ENCODE measurements around the gene UPF3A. TPM values are rescaled to one million over a fixed set of nuclear protein-coding genes. Genes with fewer than 3 reads are reported as not detected.
"Not testable (repeated sequence)": the region's sequence is repeated elsewhere in the genome, so short reads cannot be mapped to it uniquely, and the experiment has no call there.

UPF3A gene
- polyA plus RNA-seq, 1 donor: 94.1 TPM

DNA sequence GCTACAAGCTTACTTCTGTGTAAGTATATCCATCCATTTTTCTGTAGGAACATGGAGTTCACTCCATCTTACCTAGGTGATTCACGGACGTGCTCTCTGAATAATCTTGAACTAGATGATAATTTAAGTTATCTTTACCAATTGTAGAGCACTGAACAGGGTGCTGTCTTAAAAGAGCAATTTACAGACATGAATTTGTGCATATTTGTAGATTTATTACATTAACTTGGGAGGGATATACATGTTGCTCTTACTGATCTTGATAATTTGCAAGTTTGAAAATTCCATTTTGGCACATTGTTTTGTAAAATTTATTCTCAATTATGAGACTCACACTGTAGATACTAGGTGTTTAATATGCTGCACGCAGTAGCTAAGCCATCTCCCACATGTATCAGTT lies 37.4 kb upstream of the UPF3A start:
- no peaks in the 10 kb centered on the region for H3K27me3 ChIP-seq (ENCODE audit: control insufficient read depth, insufficient read depth, low read length)
- no CpG with 5 or more reads among the region's 3 CpGs for WGBS (ENCODE audit: insufficient coverage, low lambda C conversion rate)
- no peak for DNase-seq
- no peaks in the 10 kb centered on the region for H3K4me1 ChIP-seq (ENCODE audit: control insufficient read depth, insufficient read depth, low read length)
- no peak overlapping the region for H3K4me3 ChIP-seq (ENCODE audit: low read length)
- H3K27ac ChIP-seq (ENCODE audit: low read length): no peak overlapping the region
- no peaks in the 10 kb centered on the region for H3K9me3 ChIP-seq (ENCODE audit: control insufficient read depth, low read depth, low read length)
- H3K36me3 ChIP-seq (ENCODE audit: control insufficient read depth, insufficient read depth, low read length): peaks cover 84% of the 10 kb centered on the region

DNA sequence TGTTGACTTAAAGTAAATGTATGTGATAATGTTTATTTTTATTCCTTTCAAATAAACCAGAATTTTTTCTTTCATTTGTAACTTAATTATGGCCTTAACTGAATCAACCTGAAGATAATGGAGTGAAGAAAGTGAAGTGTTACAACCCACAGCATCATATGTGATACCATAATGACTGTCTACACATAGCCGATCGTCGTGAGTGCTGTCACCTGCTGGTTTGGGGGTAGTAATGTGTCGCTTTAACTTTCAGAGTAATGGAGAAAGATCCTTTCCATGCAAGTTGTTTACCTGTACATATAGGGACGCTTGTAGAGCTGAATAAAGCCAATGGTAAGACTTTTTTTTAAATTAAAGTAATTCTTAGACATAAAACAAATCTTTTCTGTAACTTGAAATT lies 36.8 kb upstream of the UPF3A start:
- Histone ChIP-seq H3K4me1 (ENCODE audit: control insufficient read depth, insufficient read depth, low read length) (no peaks in the 10 kb centered on the region), H3K36me3 (ENCODE audit: control insufficient read depth, insufficient read depth, low read length) (peaks cover 81% of the 10 kb centered on the region), H3K4me3 (ENCODE audit: low read length) (no peak overlapping the region), H3K9me3 (ENCODE audit: control insufficient read depth, low read depth, low read length) (no peaks in the 10 kb centered on the region), H3K27me3 (ENCODE audit: control insufficient read depth, insufficient read depth, low read length) (no peaks in the 10 kb centered on the region), H3K27ac (ENCODE audit: low read length) (no peak overlapping the region)
- no peak for DNase-seq
- WGBS (ENCODE audit: insufficient coverage, low lambda C conversion rate): no CpG with 5 or more reads among the region's 5 CpGs

GRCh38 chr13:114248011-114248410 lies 33.4 kb upstream of the UPF3A start:
- no peak overlapping the region for H3K4me3 ChIP-seq (ENCODE audit: low read length)
- H3K36me3 ChIP-seq (ENCODE audit: control insufficient read depth, insufficient read depth, low read length): peaks cover 83% of the 10 kb centered on the region
- H3K4me1 ChIP-seq (ENCODE audit: control insufficient read depth, insufficient read depth, low read length): no peaks in the 10 kb centered on the region
- H3K27me3 ChIP-seq (ENCODE audit: control insufficient read depth, insufficient read depth, low read length): no peaks in the 10 kb centered on the region
- no peak overlapping the region for H3K27ac ChIP-seq (ENCODE audit: low read length)
- WGBS (ENCODE audit: insufficient coverage, low lambda C conversion rate): 80% methylated on average over 1 of the region's 3 CpGs
- no peaks in the 10 kb centered on the region for H3K9me3 ChIP-seq (ENCODE audit: control insufficient read depth, low read depth, low read length)
- no peak for DNase-seq

DNA sequence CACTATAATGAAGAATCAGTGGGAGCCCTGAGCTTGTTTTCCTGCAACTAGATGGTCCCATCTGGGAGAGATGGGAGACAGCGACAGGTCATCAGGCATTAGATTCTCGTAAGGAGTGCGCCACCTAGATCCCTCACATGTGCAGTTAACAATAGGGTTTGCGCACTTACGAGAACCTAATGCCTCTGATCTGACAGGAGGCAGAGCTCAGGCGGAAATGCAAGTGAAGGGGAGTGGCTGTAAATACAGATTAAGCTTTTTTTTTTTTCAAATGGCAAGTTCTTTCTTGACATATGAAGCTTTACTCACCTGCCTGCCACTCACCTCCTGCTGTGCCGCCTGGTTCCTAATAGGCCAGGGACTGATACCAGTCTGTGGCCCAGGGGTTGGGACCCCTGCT lies 32.3 kb upstream of the UPF3A start:
- 100% methylated on average over 1 of the region's 7 CpGs for WGBS (ENCODE audit: insufficient coverage, low lambda C conversion rate)

DNA sequence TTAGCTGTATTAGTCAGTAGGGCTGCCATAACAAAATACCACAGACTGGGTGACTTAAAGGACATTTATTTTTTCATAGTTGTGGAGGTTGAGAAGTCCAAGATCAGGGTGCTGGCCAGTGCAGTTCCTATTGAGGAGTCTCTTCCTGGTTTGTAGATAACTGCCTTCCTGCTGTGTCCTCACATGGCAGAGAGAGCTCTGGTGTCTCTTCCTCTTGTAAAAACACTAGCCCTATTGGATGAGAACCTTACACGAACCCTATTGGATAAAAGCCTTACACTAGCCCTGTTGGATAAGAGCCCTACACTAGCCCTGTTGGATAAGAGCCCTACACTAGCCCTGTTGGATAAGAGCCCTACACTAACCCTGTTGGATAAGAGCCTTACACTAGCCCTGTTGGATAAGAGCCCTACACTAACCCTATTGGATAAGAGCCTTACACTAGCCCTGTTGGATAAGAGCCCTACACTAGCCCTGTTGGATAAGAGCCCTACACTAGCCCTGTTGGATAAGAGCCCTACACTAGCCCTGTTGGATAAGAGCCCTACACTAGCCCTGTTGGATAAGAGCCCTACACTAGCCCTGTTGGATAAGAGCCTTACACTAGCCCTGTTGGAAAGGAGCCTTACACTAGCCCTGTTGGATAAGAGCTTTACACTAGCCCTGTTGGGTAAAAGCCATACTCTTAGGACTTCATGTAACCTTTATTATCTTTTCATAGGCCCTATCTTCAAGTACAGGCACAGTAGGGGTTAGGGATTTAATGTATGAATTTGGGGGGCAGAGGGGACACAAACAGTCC lies 29.6 kb upstream of the UPF3A start:
- H3K4me3 ChIP-seq (ENCODE audit: low read length); H3K9me3 ChIP-seq (ENCODE audit: control insufficient read depth, low read depth, low read length); H3K4me1 ChIP-seq (ENCODE audit: control insufficient read depth, insufficient read depth, low read length); H3K27ac ChIP-seq (ENCODE audit: low read length); H3K27me3 ChIP-seq (ENCODE audit: control insufficient read depth, insufficient read depth, low read length); DNase-seq: not testable (repeated sequence)
- peaks cover 70% of the 10 kb centered on the region for H3K36me3 ChIP-seq (ENCODE audit: control insufficient read depth, insufficient read depth, low read length)
- no CpG with 5 or more reads among the region's 1 CpG for WGBS (ENCODE audit: insufficient coverage, low lambda C conversion rate)

More for the DNA sequence above, 32.3 kb upstream of the UPF3A start:
- Histone ChIP-seq H3K4me3 (ENCODE audit: low read length) (no peak overlapping the region), H3K4me1 (ENCODE audit: control insufficient read depth, insufficient read depth, low read length) (no peaks in the 10 kb centered on the region), H3K27me3 (ENCODE audit: control insufficient read depth, insufficient read depth, low read length) (no peaks in the 10 kb centered on the region), H3K27ac (ENCODE audit: low read length) (no peak overlapping the region), H3K9me3 (ENCODE audit: control insufficient read depth, low read depth, low read length) (no peaks in the 10 kb centered on the region), H3K36me3 (ENCODE audit: control insufficient read depth, insufficient read depth, low read length) (peaks cover 76% of the 10 kb centered on the region)
- DNase-seq: no peak

DNA sequence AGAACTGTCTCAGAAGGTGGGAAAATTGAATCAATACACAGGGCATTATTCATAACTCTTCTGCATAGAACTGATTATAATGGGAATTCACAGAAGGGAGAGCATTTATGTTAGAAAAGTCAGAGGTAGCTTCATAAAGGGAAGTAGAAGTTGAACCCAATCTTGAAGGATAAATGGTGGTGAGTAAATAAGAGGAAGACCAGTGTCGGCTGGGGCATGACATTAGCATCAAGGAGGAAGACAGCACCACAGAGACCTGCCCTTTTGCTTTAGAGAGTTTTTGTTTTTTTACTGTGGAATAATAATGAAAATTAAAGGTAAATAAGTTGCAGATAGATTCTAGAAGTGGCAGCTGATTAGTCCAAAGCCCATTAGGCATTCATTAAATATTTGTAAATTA lies 24.9 kb upstream of the UPF3A start:
- WGBS (ENCODE audit: insufficient coverage, low lambda C conversion rate): 86% methylated on average over 1 of the region's 1 CpG

GRCh38 chr13:114257014-114257413 lies 24.4 kb upstream of the UPF3A start:
- H3K4me1 ChIP-seq (ENCODE audit: control insufficient read depth, insufficient read depth, low read length): no peaks in the 10 kb centered on the region
- DNase-seq: no peak
- peaks cover 65% of the 10 kb centered on the region for H3K36me3 ChIP-seq (ENCODE audit: control insufficient read depth, insufficient read depth, low read length)
- H3K27ac ChIP-seq (ENCODE audit: low read length): no peak overlapping the region
- no peaks in the 10 kb centered on the region for H3K27me3 ChIP-seq (ENCODE audit: control insufficient read depth, insufficient read depth, low read length)
- no peaks in the 10 kb centered on the region for H3K9me3 ChIP-seq (ENCODE audit: control insufficient read depth, low read depth, low read length)
- no peak overlapping the region for H3K4me3 ChIP-seq (ENCODE audit: low read length)
- no CpG with 5 or more reads among the region's 4 CpGs for WGBS (ENCODE audit: insufficient coverage, low lambda C conversion rate)

More for the DNA sequence above, 24.9 kb upstream of the UPF3A start:
- no peak overlapping the region for H3K4me3 ChIP-seq (ENCODE audit: low read length)
- H3K4me1 ChIP-seq (ENCODE audit: control insufficient read depth, insufficient read depth, low read length): no peaks in the 10 kb centered on the region
- H3K27ac ChIP-seq (ENCODE audit: low read length): no peak overlapping the region
- no peak for DNase-seq
- peaks cover 67% of the 10 kb centered on the region for H3K36me3 ChIP-seq (ENCODE audit: control insufficient read depth, insufficient read depth, low read length)
- H3K9me3 ChIP-seq (ENCODE audit: control insufficient read depth, low read depth, low read length): no peaks in the 10 kb centered on the region
- no peaks in the 10 kb centered on the region for H3K27me3 ChIP-seq (ENCODE audit: control insufficient read depth, insufficient read depth, low read length)

- H3K27me3 ChIP-seq (ENCODE audit: control insufficient read depth, insufficient read depth, low read length): no peaks in the 10 kb centered on the region
- no peak overlapping the region for H3K4me3 ChIP-seq (ENCODE audit: low read length)
- H3K9me3 ChIP-seq (ENCODE audit: control insufficient read depth, low read depth, low read length): no peaks in the 10 kb centered on the region
- no peak overlapping the region for H3K27ac ChIP-seq (ENCODE audit: low read length)
- 100% methylated on average over 1 of the region's 8 CpGs for WGBS (ENCODE audit: insufficient coverage, low lambda C conversion rate)
- peaks cover 67% of the 10 kb centered on the region for H3K36me3 ChIP-seq (ENCODE audit: control insufficient read depth, insufficient read depth, low read length)
- DNase-seq: no peak
- H3K4me1 ChIP-seq (ENCODE audit: control insufficient read depth, insufficient read depth, low read length): no peaks in the 10 kb centered on the region
These were observed 22.8 kb upstream of the UPF3A start for GRCh38 chr13:114258589-114258988.

- Histone ChIP-seq H3K27ac (ENCODE audit: low read length) (no peak overlapping the region), H3K4me1 (ENCODE audit: control insufficient read depth, insufficient read depth, low read length) (no peaks in the 10 kb centered on the region), H3K4me3 (ENCODE audit: low read length) (no peak overlapping the region), H3K36me3 (ENCODE audit: control insufficient read depth, insufficient read depth, low read length) (peaks cover 75% of the 10 kb centered on the region), H3K27me3 (ENCODE audit: control insufficient read depth, insufficient read depth, low read length) (no peaks in the 10 kb centered on the region), H3K9me3 (ENCODE audit: control insufficient read depth, low read depth, low read length) (no peaks in the 10 kb centered on the region)
- WGBS (ENCODE audit: insufficient coverage, low lambda C conversion rate): 100% methylated on average over 1 of the region's 7 CpGs
- no peak for DNase-seq
These were observed 22.0 kb upstream of the UPF3A start for GRCh38 chr13:114259374-114259773.

GRCh38 chr13:114259974-114260373 lies 21.4 kb upstream of the UPF3A start:
- no peaks in the 10 kb centered on the region for H3K4me1 ChIP-seq (ENCODE audit: control insufficient read depth, insufficient read depth, low read length)
- peaks cover 76% of the 10 kb centered on the region for H3K36me3 ChIP-seq (ENCODE audit: control insufficient read depth, insufficient read depth, low read length)
- no peaks in the 10 kb centered on the region for H3K27me3 ChIP-seq (ENCODE audit: control insufficient read depth, insufficient read depth, low read length)
- WGBS (ENCODE audit: insufficient coverage, low lambda C conversion rate): no CpG with 5 or more reads among the region's 4 CpGs
- no peak overlapping the region for H3K4me3 ChIP-seq (ENCODE audit: low read length)
- DNase-seq: no peak
- H3K9me3 ChIP-seq (ENCODE audit: control insufficient read depth, low read depth, low read length): no peaks in the 10 kb centered on the region
- no peak overlapping the region for H3K27ac ChIP-seq (ENCODE audit: low read length)

GRCh38 chr13:114260814-114261213 lies 20.6 kb upstream of the UPF3A start:
- no peak for DNase-seq
- Histone ChIP-seq H3K4me3 (ENCODE audit: low read length) (no peak overlapping the region), H3K4me1 (ENCODE audit: control insufficient read depth, insufficient read depth, low read length) (no peaks in the 10 kb centered on the region), H3K27ac (ENCODE audit: low read length) (no peak overlapping the region), H3K36me3 (ENCODE audit: control insufficient read depth, insufficient read depth, low read length) (peaks cover 79% of the 10 kb centered on the region), H3K9me3 (ENCODE audit: control insufficient read depth, low read depth, low read length) (no peaks in the 10 kb centered on the region), H3K27me3 (ENCODE audit: control insufficient read depth, insufficient read depth, low read length) (no peaks in the 10 kb centered on the region)
- no CpG with 5 or more reads among the region's 3 CpGs for WGBS (ENCODE audit: insufficient coverage, low lambda C conversion rate)
